AG04449 (cell line): ENCODE measurements around the gene PRKCSH.

ENCODE experiments used
- CTCF ChIA-PET: fragments of 350-600 bp; formaldehyde crosslinking; extraction: SDS; loops from one replicate; lab custom pipeline; 2021; ENCODE audit warnings: antibody characterized with exemption; lab: Yijun Ruan, JAX
- POLR2A ChIA-PET: fragments of 400-600, 350-600 bp; formaldehyde crosslinking; extraction: SDS; loops from one replicate; lab custom pipeline; 2020; ENCODE audit warnings: antibody characterized with exemption, inconsistent platforms; lab: Yijun Ruan, JAX
- DNase-seq: peaks from one replicate; pipeline ENCODE4 v3.0.0-alpha.2; 2010; ENCODE audit warnings: low read depth, low spot score
- H3K4me3 ChIP-seq: 2 replicates; pipeline ENCODE4 v1.5.1; 2011; ENCODE audit warnings: low read depth, mild to moderate bottlenecking, control low read depth, low read length
- TF ChIP-seq, protein P1 (sequence below): IDR thresholded peaks from one replicate; pipeline ENCODE4 v1.5.1; 2011; ENCODE audit warnings: mild to moderate bottlenecking, moderate library complexity, low read length, control low read depth, inconsistent platforms; ENCODE audit not compliant: insufficient read depth; ENCODE audit errors: missing control alignments

Gene PRKCSH

DNA sequence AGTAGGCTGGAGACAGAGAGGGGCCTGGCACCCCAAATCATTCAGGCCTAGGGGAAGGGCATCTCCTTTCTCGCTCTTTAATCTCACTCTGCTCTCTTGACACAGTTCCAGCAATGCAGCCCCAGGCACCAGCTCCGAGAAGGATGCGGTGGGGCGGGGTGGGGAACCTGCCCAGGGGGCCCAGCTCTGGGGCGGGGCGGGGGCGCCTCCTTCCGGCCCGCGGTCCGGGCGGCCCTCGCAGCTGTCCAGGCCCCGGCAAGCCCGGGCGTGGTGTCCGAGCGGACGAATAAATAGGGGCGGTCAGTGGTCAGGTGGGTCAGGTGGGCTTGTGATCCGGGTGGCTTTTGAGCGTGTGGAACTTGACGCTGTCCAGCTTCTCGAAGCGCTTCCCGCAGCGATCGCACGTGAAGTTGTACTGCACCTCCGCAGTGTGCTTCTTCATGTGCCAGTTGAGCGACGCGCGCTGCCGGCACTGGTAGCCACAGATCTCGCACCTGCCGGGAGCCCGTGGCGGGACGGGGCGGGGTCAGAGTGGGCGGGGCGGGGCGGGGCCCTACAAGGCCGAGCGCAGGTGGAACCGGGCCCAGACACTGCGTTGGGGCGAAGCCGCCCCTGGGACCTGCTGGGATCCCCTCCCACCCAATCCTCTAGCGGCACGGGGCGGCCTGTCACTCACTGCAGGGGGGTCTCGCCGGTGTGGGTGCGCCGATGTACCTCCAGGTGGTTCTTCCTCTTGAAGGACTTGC lies 48.1 kb downstream of the PRKCSH start:
- ChIA-PET CTCF (interaction anchor here (0.7 to 5.7 kb wide), 39 partner anchors 8 to 448 kb away, joined by 3 to 89 read pairs (median 4); partner anchors contain the start of genes CCDC159, TMEM205 and TSPAN16), POLR2A (no interaction called here)
- DNase-seq = no peak
- no peak overlapping the region for H3K4me3 ChIP-seq
- TF ChIP-seq, protein P1, sequence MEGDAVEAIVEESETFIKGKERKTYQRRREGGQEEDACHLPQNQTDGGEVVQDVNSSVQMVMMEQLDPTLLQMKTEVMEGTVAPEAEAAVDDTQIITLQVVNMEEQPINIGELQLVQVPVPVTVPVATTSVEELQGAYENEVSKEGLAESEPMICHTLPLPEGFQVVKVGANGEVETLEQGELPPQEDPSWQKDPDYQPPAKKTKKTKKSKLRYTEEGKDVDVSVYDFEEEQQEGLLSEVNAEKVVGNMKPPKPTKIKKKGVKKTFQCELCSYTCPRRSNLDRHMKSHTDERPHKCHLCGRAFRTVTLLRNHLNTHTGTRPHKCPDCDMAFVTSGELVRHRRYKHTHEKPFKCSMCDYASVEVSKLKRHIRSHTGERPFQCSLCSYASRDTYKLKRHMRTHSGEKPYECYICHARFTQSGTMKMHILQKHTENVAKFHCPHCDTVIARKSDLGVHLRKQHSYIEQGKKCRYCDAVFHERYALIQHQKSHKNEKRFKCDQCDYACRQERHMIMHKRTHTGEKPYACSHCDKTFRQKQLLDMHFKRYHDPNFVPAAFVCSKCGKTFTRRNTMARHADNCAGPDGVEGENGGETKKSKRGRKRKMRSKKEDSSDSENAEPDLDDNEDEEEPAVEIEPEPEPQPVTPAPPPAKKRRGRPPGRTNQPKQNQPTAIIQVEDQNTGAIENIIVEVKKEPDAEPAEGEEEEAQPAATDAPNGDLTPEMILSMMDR = no peak

DNA sequence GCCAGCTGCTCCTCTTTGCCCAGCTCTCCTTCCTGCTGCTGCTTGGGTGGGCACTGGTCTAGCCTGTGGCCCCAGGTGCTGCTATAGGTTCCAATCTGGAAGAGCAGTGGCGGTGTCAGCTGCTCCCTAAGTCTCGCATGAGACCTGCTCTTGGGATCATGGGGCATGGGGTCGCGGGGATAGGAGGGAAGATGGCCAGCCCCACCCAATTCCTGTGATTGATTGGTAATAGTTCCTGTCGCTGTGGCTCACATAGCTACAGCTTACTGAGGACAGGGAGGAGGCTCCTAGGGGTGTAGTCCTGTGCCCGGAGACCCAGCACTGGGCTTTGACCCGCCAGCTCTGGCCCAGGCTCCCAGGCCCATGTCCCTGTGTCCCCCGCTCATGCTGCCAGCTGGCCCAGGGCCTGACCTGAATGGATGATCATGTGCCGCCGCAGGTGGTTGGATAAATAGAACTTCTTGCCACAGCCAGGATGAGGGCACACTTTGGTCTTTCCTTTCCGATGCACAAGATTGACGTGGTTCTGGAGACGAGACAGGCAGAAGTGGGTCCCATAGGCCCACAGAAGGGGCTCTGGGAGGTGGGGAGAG lies 49.9 kb downstream of the PRKCSH start:
- ChIA-PET CTCF (interaction anchor here (0.6 to 5.7 kb wide), 9 partner anchors 11 to 502 kb away, joined by 3 to 55 read pairs (median 3); partner anchors contain the start of gene ODAD3), POLR2A (no interaction called here)
- H3K4me3 ChIP-seq = no peak overlapping the region
- TF ChIP-seq, protein P1 = no peak
- no peak for DNase-seq

DNA sequence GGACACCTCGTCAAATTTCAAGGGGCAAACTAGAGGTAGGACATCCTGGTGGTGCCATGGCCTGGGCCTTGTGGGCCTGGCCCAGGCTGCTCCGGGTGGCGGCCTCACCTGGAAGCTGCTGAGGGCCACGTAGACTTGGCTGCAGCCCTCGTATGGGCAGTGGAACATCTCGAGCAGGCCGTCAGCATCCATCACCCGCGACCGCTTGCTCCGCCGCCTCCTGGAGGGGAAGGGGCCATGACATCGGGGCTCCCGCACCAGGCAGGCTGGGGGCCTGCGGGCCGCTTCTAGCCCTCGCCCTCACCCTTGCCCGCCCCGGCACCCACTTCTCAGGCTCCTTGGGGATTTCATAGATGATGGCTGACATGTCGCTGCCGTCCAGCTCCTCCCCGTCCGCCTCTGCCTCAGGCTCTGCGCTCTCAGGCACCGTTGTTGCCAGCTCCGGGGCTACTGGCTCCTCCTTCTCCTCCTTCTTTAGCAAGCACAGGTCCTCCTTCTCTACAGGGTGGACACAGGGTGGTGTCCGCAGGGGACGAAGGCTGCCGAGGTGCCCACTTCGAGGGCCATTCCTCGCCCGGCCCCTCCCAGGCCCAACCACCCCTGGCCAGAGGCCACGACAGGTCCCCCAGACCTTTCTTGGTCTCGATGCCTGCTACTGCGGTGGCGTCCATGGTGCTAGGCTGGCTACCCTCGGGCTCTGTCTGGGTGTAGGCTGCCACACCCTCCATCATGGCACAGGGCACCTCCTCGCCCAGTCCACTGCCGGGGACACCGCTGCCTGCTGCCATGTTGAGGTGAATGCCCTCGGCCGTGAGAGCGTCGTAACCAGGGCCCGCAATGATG lies 51.4 kb downstream of the PRKCSH start:
- TF ChIP-seq, protein P1 = no peak
- ChIA-PET POLR2A (no interaction called here), CTCF (interaction anchor here (5.7 kb wide), 1 partner anchor 9 kb away, joined by 55 read pairs; no protein-coding TSS in a partner anchor)
- no peak for DNase-seq
- H3K4me3 ChIP-seq = no peak overlapping the region

DNA sequence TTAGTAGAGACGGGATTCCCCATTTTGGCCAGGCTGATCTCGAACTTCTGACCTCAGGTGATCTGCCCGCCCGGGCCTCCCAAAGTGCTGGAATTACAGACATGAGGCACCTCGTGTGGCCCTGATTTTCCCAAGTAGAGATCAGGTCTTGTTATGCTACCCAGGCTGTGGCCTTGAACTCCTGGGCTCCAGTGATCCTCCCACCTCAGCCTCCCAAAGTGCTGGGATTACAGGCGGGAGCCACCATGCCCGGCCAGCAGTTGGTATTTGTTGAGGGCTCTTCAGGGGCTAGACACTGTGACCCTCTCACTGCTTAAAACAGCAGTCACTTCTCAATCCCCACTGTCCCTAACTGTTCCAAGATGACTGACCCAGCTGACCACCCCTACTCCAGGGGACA lies 53.9 kb downstream of the PRKCSH start:
- DNase-seq = no peak
- no peak overlapping the region for H3K4me3 ChIP-seq
- ChIA-PET POLR2A (no interaction called here), CTCF (no interaction called here)
- TF ChIP-seq, protein P1 = no peak

DNA sequence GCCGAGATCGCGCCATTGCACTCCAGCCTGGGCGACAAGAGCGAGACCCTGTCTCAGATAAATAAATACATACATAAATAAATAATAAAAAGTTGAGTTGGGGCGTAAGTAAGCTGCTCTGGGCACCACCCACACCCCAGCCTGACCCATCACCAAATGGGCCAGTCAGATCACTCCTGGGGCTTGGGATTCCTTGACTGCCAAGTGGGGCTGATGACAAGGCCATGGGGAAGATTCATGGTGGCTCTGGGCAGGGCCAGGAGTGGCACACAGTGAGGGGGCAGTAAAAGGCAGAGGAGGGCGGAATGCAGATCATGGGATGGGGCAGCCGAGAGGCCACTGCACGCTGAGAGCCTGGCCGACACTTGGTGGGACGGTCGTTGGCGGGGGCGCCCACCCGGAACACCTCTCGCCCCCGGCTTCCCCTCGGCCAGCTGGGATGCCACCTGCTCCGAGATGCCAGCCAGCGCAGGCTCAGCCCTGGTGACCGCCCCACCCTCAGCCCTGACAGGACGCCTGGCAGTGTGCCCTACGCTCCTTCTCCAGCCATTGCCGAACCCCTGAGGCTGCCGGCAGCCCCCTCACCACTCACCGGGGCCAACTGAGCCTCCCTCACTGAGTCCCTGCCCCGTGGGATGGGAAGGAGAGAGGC lies 59.3 kb downstream of the PRKCSH start:
- CTCF ChIA-PET = interaction anchor here (0.7 to 4.7 kb wide), 13 partner anchors 9 to 213 kb away, joined by 3 to 55 read pairs (median 5); no protein-coding TSS in a partner anchor
- POLR2A ChIA-PET = no interaction called here
- no peak for DNase-seq
- H3K4me3 ChIP-seq = no peak overlapping the region
- TF ChIP-seq, protein P1 = no peak
